Liver (tissue), 9 donors: ENCODE data around the gene CFAP54. TPM values are rescaled to one million over a fixed set of nuclear protein-coding genes. Genes with fewer than 3 reads are reported as not detected.
"Not testable (repeated sequence)": the region's sequence is repeated elsewhere in the genome, so short reads cannot be mapped to it uniquely, and the experiment has no call there.

ENCODE experiments used
- DNase-seq: peaks from one replicate; pipeline ENCODE4 v3.0.0-alpha.2; 2017; ENCODE audit warnings: low spot score
- H3K27ac ChIP-seq, 2 donors: one replicate each; pipeline ENCODE4 v1.7.0; 2013; ENCODE audit warnings: inconsistent platforms in 2 of 2, low read length in 2 of 2, control low read depth in 1 of 2, low read depth in 1 of 2, mild to moderate bottlenecking in 1 of 2
- H3K27me3 ChIP-seq, 4 donors: one replicate each; pipeline versions ENCODE4 v1.6.1 to v1.7.0; 2013; ENCODE audit warnings: low read length in 3 of 4, inconsistent platforms in 1 of 4, mild to moderate bottlenecking in 1 of 4, moderate library complexity in 1 of 4; ENCODE audit not compliant: control insufficient read depth in 4 of 4, insufficient read depth in 4 of 4
- H3K36me3 ChIP-seq, 4 donors: one replicate each; pipeline versions ENCODE4 v1.6.1 to v1.7.0; 2013; ENCODE audit warnings: low read length in 3 of 4, mild to moderate bottlenecking in 3 of 4, low read depth in 1 of 4, moderate library complexity in 1 of 4; ENCODE audit not compliant: control insufficient read depth in 4 of 4, insufficient read depth in 3 of 4
- H3K4me1 ChIP-seq, 4 donors: one replicate each; pipeline versions ENCODE4 v1.6.1 to v1.7.0; 2013; ENCODE audit warnings: low read length in 3 of 4, mild to moderate bottlenecking in 3 of 4, moderate library complexity in 1 of 4; ENCODE audit not compliant: control insufficient read depth in 4 of 4, insufficient read depth in 4 of 4
- H3K4me3 ChIP-seq, 3 donors: one replicate each; pipeline versions ENCODE4 v1.6.1 to v1.7.0; 2013; ENCODE audit warnings: low read length in 3 of 3, control low read depth in 1 of 3, low read depth in 1 of 3, mild to moderate bottlenecking in 1 of 3
- H3K9ac ChIP-seq, 2 donors: one replicate each; pipeline ENCODE4 v1.7.0; 2013; ENCODE audit warnings: low read length in 2 of 2, mild to moderate bottlenecking in 2 of 2, moderate library complexity in 2 of 2, control low read depth in 1 of 2, low read depth in 1 of 2
- H3K9me3 ChIP-seq, 4 donors: one replicate each; pipeline versions ENCODE4 v1.6.1 to v1.7.0; 2013; ENCODE audit warnings: low read length in 3 of 4; ENCODE audit not compliant: control insufficient read depth in 4 of 4
- EGR1 ChIP-seq, 2 donors: IDR thresholded peaks; 2 replicates each; pipeline ENCODE4 v1.6.1; 2016 to 2018; ENCODE audit warnings: antibody characterized with exemption in 2 of 2, low read depth in 2 of 2
- FOXA1 ChIP-seq: IDR thresholded peaks from 2 replicates; pipeline ENCODE4 v1.6.1; 2016; ENCODE audit warnings: antibody characterized with exemption
- FOXA2 ChIP-seq: IDR thresholded peaks from 2 replicates; pipeline ENCODE4 v1.6.1; 2016; ENCODE audit warnings: antibody characterized with exemption
- GABPA ChIP-seq, 2 donors: IDR thresholded peaks in 1 of 2; conservative IDR thresholded peaks in 1 of 2; 2 replicates each; pipeline ENCODE4 v1.6.1; 2016; ENCODE audit warnings: antibody characterized with exemption in 2 of 2, mild to moderate bottlenecking in 1 of 2, moderate library complexity in 1 of 2
- HNF4A ChIP-seq, 2 donors: conservative IDR thresholded peaks; 2 replicates each; pipeline ENCODE4 v1.6.1; 2016; ENCODE audit warnings: antibody characterized with exemption in 2 of 2, mild to moderate bottlenecking in 2 of 2
- JUND ChIP-seq, 2 donors: IDR thresholded peaks; 2 replicates each; pipeline ENCODE4 v1.6.1; 2016; ENCODE audit warnings: antibody characterized with exemption in 2 of 2
- RAD21 ChIP-seq, 2 donors: IDR thresholded peaks; 2 replicates each; pipeline ENCODE4 v1.6.1; 2016; ENCODE audit warnings: antibody characterized with exemption in 2 of 2, mild to moderate bottlenecking in 2 of 2
- YY1 ChIP-seq: IDR thresholded peaks from 2 replicates; pipeline ENCODE4 v1.6.1; 2016; ENCODE audit warnings: antibody characterized with exemption, mild to moderate bottlenecking
- ZBTB33 ChIP-seq: IDR thresholded peaks from 2 replicates; pipeline ENCODE4 v1.6.1; 2016; ENCODE audit warnings: antibody characterized with exemption
- WGBS: extraction: QIAGEN DNeasy Blood & Tissue Kit; methylation state at CpG from one replicate; pipeline ENCODE4 v1.1.7; 2013; 5-methylcytosine and 5-hydroxymethylcytosine counted together
- polyA plus RNA-seq, 2 donors: library from polyadenylated mRNA; stranded (reverse) in 1 of 2; unstranded in 1 of 2; fragments of 200-250 nt in 1 of 2; fragments of >200 nt in 1 of 2; fragmentation: Nextera tagmentation in 1 of 2; extraction: Ambion mirVana in 1 of 2; gene quantifications; one replicate each; pipeline versions ENCODE4 v1.2.1 to v1.2.3, GENCODE V29; 2013 to 2015
- total RNA-seq, 2 donors: library from RNA; depleted of rRNA; stranded (reverse); fragments of >200 nt; gene quantifications; one replicate each; pipeline ENCODE4 v1.2.3, GENCODE V29; 2014
- TF ChIP-seq, protein P1 (sequence below): fragments of 150-350 bp; IDR thresholded peaks from 2 replicates; pipeline ENCODE4 v1.5.1; 2017; ENCODE audit warnings: improper control_type of control experiment, low read depth, low read length; ENCODE audit not compliant: missing input control
- TF ChIP-seq, protein P2 (sequence below): IDR thresholded peaks from 2 replicates; pipeline ENCODE4 v1.6.1; 2016; ENCODE audit warnings: antibody characterized with exemption
- donor health status: healthy.
- donor health status: healthy.
- donor health status: healthy.
- donor health status: healthy.
- donor health status: healthy.

CFAP54 gene
- total and polyA plus RNA-seq, 4 donors, result 0.01 to 0.19 (median 0.15) TPM

DNA sequence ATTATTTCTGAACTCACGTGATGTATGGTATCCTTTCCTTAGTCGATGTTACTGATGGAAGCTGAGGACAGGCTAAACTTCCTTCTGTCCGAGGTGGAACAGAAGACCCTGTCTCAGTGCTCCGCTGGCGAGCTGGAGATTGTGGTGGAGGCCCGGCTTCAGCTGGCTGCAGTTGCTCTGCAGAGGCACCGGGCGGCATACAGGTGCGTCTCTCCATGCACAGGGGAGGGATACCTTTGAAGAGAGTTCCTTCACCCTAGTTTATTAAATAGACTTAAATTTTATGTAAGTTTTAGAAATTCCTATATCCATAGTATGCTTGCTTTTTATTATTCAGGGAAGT, 231.0 kb downstream of the CFAP54 start:
- H3K4me3 ChIP-seq, result peak overlapping the region; percentile 63 to 83 (median 71)
- H3K9ac ChIP-seq, result peak overlapping the region; percentile 63 to 79
- no peak for DNase-seq
- no peaks in the 10 kb centered on the region for H3K9me3 ChIP-seq
- 20% methylated on average over 9 of the region's 9 CpGs for WGBS
- H3K36me3 ChIP-seq, result no peaks in the 10 kb centered on the region
- TF ChIP-seq, protein P1, sequence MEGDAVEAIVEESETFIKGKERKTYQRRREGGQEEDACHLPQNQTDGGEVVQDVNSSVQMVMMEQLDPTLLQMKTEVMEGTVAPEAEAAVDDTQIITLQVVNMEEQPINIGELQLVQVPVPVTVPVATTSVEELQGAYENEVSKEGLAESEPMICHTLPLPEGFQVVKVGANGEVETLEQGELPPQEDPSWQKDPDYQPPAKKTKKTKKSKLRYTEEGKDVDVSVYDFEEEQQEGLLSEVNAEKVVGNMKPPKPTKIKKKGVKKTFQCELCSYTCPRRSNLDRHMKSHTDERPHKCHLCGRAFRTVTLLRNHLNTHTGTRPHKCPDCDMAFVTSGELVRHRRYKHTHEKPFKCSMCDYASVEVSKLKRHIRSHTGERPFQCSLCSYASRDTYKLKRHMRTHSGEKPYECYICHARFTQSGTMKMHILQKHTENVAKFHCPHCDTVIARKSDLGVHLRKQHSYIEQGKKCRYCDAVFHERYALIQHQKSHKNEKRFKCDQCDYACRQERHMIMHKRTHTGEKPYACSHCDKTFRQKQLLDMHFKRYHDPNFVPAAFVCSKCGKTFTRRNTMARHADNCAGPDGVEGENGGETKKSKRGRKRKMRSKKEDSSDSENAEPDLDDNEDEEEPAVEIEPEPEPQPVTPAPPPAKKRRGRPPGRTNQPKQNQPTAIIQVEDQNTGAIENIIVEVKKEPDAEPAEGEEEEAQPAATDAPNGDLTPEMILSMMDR, result no peak
- TF ChIP-seq RAD21 (IDR thresholded peaks at IDR 0.05), result peak in 1 of 2 donors; percentile 19
- H3K27me3 ChIP-seq, result no peaks in the 10 kb centered on the region
- peak overlapping the region; percentile 75 to 80 for H3K27ac ChIP-seq
- peaks cover 0 to 11% (median 0%) of the 10 kb centered on the region in 4 donors for H3K4me1 ChIP-seq

DNA sequence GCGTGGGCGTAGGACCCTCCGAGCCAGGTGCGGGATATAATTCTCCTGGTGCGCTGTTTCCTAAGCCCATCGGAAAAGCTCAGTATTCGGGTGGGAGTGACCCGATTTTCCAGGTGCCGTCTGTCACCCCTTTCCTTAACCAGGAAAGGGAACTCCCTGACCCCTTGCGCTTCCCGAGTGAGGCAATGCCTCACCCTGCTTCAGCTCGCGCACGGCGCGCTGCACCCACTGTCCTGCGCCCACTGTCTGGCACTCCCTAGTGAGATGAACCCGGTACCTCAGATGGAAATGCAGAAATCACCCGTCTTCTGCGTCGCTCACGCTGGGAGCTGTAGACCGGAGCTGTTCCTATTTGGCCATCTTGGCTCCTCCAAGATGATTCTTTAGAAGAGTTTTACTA, 240.1 kb downstream of the CFAP54 start:
- 88% methylated on average over 22 of the region's 23 CpGs for WGBS
- H3K9me3 ChIP-seq, DNase-seq, H3K27ac ChIP-seq, H3K9ac ChIP-seq, H3K36me3 ChIP-seq, H3K4me1 ChIP-seq, H3K4me3 ChIP-seq, H3K27me3 ChIP-seq: not testable (repeated sequence)

DNA sequence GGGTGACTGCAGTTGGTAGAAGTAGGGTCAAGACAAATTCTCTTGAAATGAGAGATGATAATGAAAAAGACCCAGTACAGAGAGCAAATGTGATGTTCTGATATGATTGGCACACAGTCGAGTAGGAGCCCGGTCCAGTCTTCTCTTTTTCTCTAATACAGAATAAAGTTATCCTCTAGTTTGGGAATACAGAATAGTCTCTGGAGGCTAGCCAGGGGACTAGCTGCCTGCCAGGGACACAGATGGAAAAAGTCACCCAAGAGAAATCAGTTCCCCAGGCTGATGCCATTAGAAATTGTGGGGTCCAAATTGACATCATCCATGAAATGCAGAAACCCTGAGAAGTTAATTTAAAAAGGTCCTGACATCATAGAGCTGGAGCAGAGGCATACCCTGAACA, 240.5 kb downstream of the CFAP54 start:
- Histone ChIP-seq H3K4me3 (no peak overlapping the region), H3K9ac (no peak overlapping the region), H3K36me3 (no peaks in the 10 kb centered on the region), H3K27me3 (no peaks in the 10 kb centered on the region), H3K27ac (no peak overlapping the region), H3K4me1 (no peaks in the 10 kb centered on the region), H3K9me3 (no peaks in the 10 kb centered on the region)
- WGBS, result 84% methylated on average over 2 of the region's 2 CpGs
- TF ChIP-seq YY1 (no peak), ZBTB33 (no peak), FOXA1 (no peak), FOXA2 (no peak), EGR1 (IDR thresholded peaks at IDR 0.05; ENCODE audit: low read depth in 2 of 2) (no peak), RAD21 (IDR thresholded peaks at IDR 0.05) (no peak), JUND (IDR thresholded peaks at IDR 0.05) (no peak), GABPA (IDR thresholded peaks at IDR 0.05 in 1 of 2, conservative IDR thresholded peaks at IDR 0.05 in 1 of 2) (no peak), HNF4A (conservative IDR thresholded peaks at IDR 0.05) (no peak)
- TF ChIP-seq, protein P1, result no peak
- TF ChIP-seq, protein P2, sequence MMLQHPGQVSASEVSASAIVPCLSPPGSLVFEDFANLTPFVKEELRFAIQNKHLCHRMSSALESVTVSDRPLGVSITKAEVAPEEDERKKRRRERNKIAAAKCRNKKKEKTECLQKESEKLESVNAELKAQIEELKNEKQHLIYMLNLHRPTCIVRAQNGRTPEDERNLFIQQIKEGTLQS, result no peak
- no peak for DNase-seq
